Mesendoderm (in vitro differentiated cells): ENCODE results near the gene DISP2.

Experiments used
- DNase-seq: peaks from one replicate; pipeline ENCODE4 v3.0.0; 2013
- H2AK5ac ChIP-seq: 2 replicates; pipeline ENCODE4 v1.6.1; 2013; ENCODE audit warnings: low read length, inconsistent platforms
- H2BK120ac ChIP-seq: 2 replicates; pipeline ENCODE4 v1.6.1; 2013; ENCODE audit warnings: low read depth, mild to moderate bottlenecking, low read length, moderate library complexity, mixed read lengths
- H2BK15ac ChIP-seq: replicated peaks from 2 replicates; pipeline ENCODE4 v1.6.1; 2013; ENCODE audit warnings: low read depth, mild to moderate bottlenecking, moderate library complexity
- H2BK5ac ChIP-seq: 2 replicates; pipeline ENCODE4 v1.6.1; 2013; ENCODE audit warnings: low read length, inconsistent platforms
- H3K18ac ChIP-seq: 2 replicates; pipeline ENCODE4 v1.6.1; 2013; ENCODE audit warnings: mild to moderate bottlenecking, low read length, mixed read lengths
- H3K23ac ChIP-seq: one replicate; pipeline ENCODE4 v1.6.1; 2013; ENCODE audit warnings: low read length
- H3K27ac ChIP-seq: 2 replicates; pipeline ENCODE4 v1.5.1; 2013; ENCODE audit warnings: low read depth, mild to moderate bottlenecking, inconsistent platforms, low read length, moderate library complexity
- H3K27me3 ChIP-seq: 2 replicates; pipeline ENCODE4 v1.6.1; 2013; ENCODE audit warnings: low read length, control low read depth, mild to moderate bottlenecking, inconsistent platforms; ENCODE audit not compliant: insufficient read depth, poor library complexity
- H3K36me3 ChIP-seq: 2 replicates; pipeline ENCODE4 v1.6.1; 2013; ENCODE audit warnings: low read length, inconsistent platforms; ENCODE audit not compliant: control insufficient read depth, insufficient read depth
- H3K4ac ChIP-seq: one replicate; pipeline ENCODE4 v1.6.1; 2013; ENCODE audit warnings: low read depth, mild to moderate bottlenecking, low read length, moderate library complexity
- H3K4me1 ChIP-seq: 2 replicates; pipeline ENCODE4 v1.6.1; 2013; ENCODE audit warnings: low read depth, low read length, inconsistent platforms; ENCODE audit not compliant: control insufficient read depth
- H3K4me2 ChIP-seq: 2 replicates; pipeline ENCODE4 v1.6.1; 2013; ENCODE audit warnings: low read length
- H3K4me3 ChIP-seq: 2 replicates; pipeline ENCODE4 v1.5.1; 2013; ENCODE audit warnings: mild to moderate bottlenecking, low read length
- H3K56ac ChIP-seq: one replicate; pipeline ENCODE4 v1.6.1; 2013; ENCODE audit warnings: low read length
- H3K79me1 ChIP-seq: 2 replicates; pipeline ENCODE4 v1.6.1; 2013; ENCODE audit warnings: low read length, inconsistent platforms
- H3K79me2 ChIP-seq: 2 replicates; pipeline ENCODE4 v1.6.1; 2013; ENCODE audit warnings: mild to moderate bottlenecking, low read length; ENCODE audit not compliant: control insufficient read depth, insufficient read depth
- H3K9ac ChIP-seq: 2 replicates; pipeline ENCODE4 v1.6.1; 2013; ENCODE audit warnings: low read length, inconsistent platforms
- H4K5ac ChIP-seq: one replicate; pipeline ENCODE4 v1.6.1; 2013; ENCODE audit warnings: low read length
- H4K8ac ChIP-seq: one replicate; pipeline ENCODE4 v1.6.1; 2013; ENCODE audit warnings: low read depth, mild to moderate bottlenecking, control low read depth, low read length, moderate library complexity
- WGBS: extraction: QIAGEN DNeasy Blood & Tissue Kit; methylation state at CpG from one replicate; pipeline ENCODE4 v1.1.7; 2013; ENCODE audit warnings: low lambda C conversion rate, missing lambda C conversion rate; ENCODE audit not compliant: insufficient coverage; ENCODE audit errors: extremely low coverage; 5-methylcytosine and 5-hydroxymethylcytosine counted together

The DISP2 gene

DNA sequence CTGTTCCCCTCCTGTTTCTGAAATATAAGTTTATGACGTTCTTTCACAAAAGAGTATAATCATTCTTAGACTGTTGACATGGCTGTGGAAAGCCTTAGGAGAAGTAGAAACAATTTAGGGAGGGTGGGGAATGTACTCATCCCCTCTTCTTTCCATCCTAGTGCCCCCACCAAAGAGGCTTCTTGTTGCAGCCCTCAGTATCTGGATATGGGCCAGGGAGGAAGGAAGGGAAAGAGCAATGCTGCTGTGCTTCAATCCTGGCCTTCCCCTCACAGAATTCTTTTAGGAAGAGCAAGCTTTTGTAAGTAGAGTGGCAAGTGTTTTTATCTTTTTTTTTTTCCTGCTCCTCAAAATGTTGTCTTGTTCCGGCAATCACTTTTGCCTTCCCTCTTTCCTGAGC lies 32.8 kb upstream of the DISP2 start:
- H3K4me2 ChIP-seq, result no peak overlapping the region
- WGBS, result no CpG with 5 or more reads among the region's 2 CpGs
- no peak overlapping the region for H3K4me3 ChIP-seq
- no peak overlapping the region for H4K5ac ChIP-seq
- DNase-seq, result no peak
- H2BK15ac ChIP-seq, result no peak overlapping the region
- H4K8ac ChIP-seq, result no peak overlapping the region
- no peaks in the 10 kb centered on the region for H3K27me3 ChIP-seq
- H3K23ac ChIP-seq, result no peak overlapping the region
- H3K56ac ChIP-seq, result no peak overlapping the region
- no peak overlapping the region for H3K18ac ChIP-seq
- no peaks in the 10 kb centered on the region for H3K36me3 ChIP-seq
- H3K4me1 ChIP-seq, result peaks cover 18% of the 10 kb centered on the region
- H3K4ac ChIP-seq, result no peak overlapping the region
- H3K9ac ChIP-seq, result no peak overlapping the region
- H2BK5ac ChIP-seq, result no peak overlapping the region
- no peaks in the 10 kb centered on the region for H3K79me2 ChIP-seq
- H2BK120ac ChIP-seq, result no peak overlapping the region
- no peaks in the 10 kb centered on the region for H3K79me1 ChIP-seq
- no peak overlapping the region for H3K27ac ChIP-seq
- H2AK5ac ChIP-seq, result no peak overlapping the region

DNA sequence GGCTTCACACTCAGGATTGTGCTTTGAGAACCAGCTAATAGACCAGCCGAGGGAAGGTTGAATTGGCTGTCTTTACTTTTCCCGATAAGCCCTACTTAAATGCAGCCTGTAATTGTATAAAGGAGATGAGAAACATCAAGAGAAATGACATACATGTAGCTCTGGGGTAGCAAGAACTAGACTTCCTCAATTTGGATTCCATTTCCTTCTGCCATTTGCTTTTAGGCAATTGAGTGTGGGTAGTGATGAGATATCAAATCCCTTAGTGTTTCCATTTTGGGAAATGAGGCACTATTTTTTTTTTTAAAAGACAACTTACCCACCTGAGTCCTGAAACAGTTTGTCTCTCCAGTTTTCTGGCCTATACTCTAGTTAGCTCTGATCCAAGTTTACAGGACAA lies 32.3 kb upstream of the DISP2 start:
- Histone ChIP-seq H4K8ac (no peak overlapping the region), H3K18ac (no peak overlapping the region), H3K23ac (no peak overlapping the region), H3K4me1 (peaks cover 18% of the 10 kb centered on the region), H3K79me2 (no peaks in the 10 kb centered on the region), H2AK5ac (no peak overlapping the region), H2BK120ac (no peak overlapping the region), H3K27me3 (no peaks in the 10 kb centered on the region), H3K4me2 (no peak overlapping the region), H2BK5ac (no peak overlapping the region), H3K4ac (no peak overlapping the region), H3K9ac (no peak overlapping the region), H3K4me3 (no peak overlapping the region), H2BK15ac (no peak overlapping the region), H4K5ac (no peak overlapping the region), H3K56ac (no peak overlapping the region), H3K79me1 (no peaks in the 10 kb centered on the region), H3K27ac (no peak overlapping the region), H3K36me3 (no peaks in the 10 kb centered on the region)
- no peak for DNase-seq
- no CpG with 5 or more reads among the region's 2 CpGs for WGBS

DNA sequence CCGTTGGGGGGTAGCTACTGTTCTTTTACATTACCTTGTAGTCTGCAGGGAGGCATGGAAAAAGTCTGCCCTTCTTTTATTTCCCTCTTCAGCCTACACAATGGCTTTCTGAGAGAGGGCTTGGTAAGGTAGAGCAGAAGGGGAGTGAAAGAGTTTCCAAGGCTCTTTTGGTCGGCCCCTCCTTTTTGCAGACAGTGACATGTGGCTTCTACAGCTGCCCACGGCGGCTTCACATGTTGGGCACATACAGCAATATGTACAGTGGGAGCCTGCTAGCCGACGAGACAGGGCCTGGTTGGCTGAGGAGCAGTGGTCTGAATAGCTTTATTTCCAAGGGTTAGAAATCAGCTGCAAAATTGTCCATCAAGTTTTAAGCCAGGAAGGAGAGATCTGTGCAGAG lies 30.6 kb upstream of the DISP2 start:
- Histone ChIP-seq H3K56ac (no peak overlapping the region), H2AK5ac (no peak overlapping the region), H2BK120ac (no peak overlapping the region), H3K23ac (no peak overlapping the region), H3K79me1 (no peaks in the 10 kb centered on the region), H3K36me3 (no peaks in the 10 kb centered on the region), H3K18ac (no peak overlapping the region), H2BK5ac (no peak overlapping the region), H3K9ac (peak overlapping the region; percentile 8), H3K4me1 (peaks cover 17% of the 10 kb centered on the region), H3K4ac (no peak overlapping the region), H3K27me3 (no peaks in the 10 kb centered on the region), H3K4me3 (no peak overlapping the region), H3K4me2 (no peak overlapping the region), H3K79me2 (no peaks in the 10 kb centered on the region), H2BK15ac (no peak overlapping the region), H3K27ac (no peak overlapping the region), H4K5ac (no peak overlapping the region), H4K8ac (no peak overlapping the region)
- DNase-seq, result no peak
- no CpG with 5 or more reads among the region's 6 CpGs for WGBS

DNA sequence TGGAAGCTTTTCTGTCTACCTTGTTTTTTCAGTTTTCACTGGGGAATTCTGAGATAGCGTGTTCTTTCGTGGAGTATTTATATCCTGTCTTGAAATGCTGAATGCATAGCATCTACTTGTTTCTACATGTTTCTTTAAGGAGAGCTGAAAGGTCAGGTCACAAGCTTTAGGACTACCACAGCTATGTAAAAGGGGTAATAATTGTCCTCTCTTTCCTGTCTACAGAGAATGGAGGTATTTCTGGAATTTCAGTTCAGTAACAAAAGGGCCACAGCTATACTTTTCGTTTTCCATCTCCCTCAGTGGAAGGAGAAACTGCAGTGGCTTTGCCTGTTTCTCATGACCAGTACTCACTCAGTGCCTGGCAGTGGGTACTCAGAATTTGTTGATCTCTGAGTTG lies 29.8 kb upstream of the DISP2 start:
- H3K27me3 ChIP-seq, result no peaks in the 10 kb centered on the region

DNA sequence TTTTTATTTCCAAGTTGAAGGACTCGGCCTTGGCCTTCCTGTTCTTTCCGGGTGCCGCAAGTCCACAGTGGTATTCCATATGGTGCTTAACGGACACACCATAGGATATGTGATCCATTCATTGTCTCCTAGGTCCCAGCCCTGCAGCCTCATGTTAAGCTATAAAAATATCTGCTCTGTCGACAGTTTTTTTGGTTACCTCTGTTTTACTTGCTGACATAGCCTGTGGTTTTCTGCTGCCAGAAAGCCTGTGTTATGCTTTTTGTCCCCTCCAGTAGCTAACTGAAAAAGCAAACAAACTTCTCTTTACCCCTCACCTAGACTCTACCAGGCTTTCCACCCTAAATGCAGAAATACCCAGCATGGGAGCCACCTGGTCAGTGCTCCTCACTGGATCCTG lies 29.3 kb upstream of the DISP2 start:
- H3K4me3 ChIP-seq, result no peak overlapping the region
- no peaks in the 10 kb centered on the region for H3K79me1 ChIP-seq
- H4K8ac ChIP-seq, result no peak overlapping the region
- no peak overlapping the region for H3K27ac ChIP-seq
- H3K4me1 ChIP-seq, result peaks cover 13% of the 10 kb centered on the region
- no peak overlapping the region for H3K4ac ChIP-seq
- no peaks in the 10 kb centered on the region for H3K36me3 ChIP-seq
- H3K18ac ChIP-seq, result no peak overlapping the region
- H2BK15ac ChIP-seq, result no peak overlapping the region
- peak overlapping the region; percentile 64 for H3K56ac ChIP-seq
- DNase-seq, result no peak
- H3K79me2 ChIP-seq, result no peaks in the 10 kb centered on the region
- no peak overlapping the region for H2AK5ac ChIP-seq
- H2BK5ac ChIP-seq, result no peak overlapping the region
- no peak overlapping the region for H3K4me2 ChIP-seq
- H2BK120ac ChIP-seq, result no peak overlapping the region
- H4K5ac ChIP-seq, result no peak overlapping the region
- H3K23ac ChIP-seq, result no peak overlapping the region
- no peak overlapping the region for H3K9ac ChIP-seq
- no peaks in the 10 kb centered on the region for H3K27me3 ChIP-seq
- WGBS, result no CpG with 5 or more reads among the region's 5 CpGs

More for the DNA sequence above, 29.8 kb upstream of the DISP2 start:
- WGBS, result no CpG with 5 or more reads among the region's 3 CpGs
- no peak overlapping the region for H4K8ac ChIP-seq
- H3K79me1 ChIP-seq, result no peaks in the 10 kb centered on the region
- no peak overlapping the region for H3K4me3 ChIP-seq
- H2BK120ac ChIP-seq, result no peak overlapping the region
- no peak overlapping the region for H4K5ac ChIP-seq
- H3K4me1 ChIP-seq, result peaks cover 13% of the 10 kb centered on the region
- peak; percentile 29 for DNase-seq
- no peak overlapping the region for H3K4ac ChIP-seq
- H3K18ac ChIP-seq, result no peak overlapping the region
- H2AK5ac ChIP-seq, result no peak overlapping the region
- H3K23ac ChIP-seq, result no peak overlapping the region
- peak overlapping the region; percentile 64 for H3K56ac ChIP-seq
- no peak overlapping the region for H2BK5ac ChIP-seq
- peak overlapping the region; percentile 14 for H3K9ac ChIP-seq
- no peaks in the 10 kb centered on the region for H3K79me2 ChIP-seq
- H2BK15ac ChIP-seq, result no peak overlapping the region
- H3K36me3 ChIP-seq, result no peaks in the 10 kb centered on the region
- no peak overlapping the region for H3K27ac ChIP-seq
- H3K4me2 ChIP-seq, result no peak overlapping the region

DNA sequence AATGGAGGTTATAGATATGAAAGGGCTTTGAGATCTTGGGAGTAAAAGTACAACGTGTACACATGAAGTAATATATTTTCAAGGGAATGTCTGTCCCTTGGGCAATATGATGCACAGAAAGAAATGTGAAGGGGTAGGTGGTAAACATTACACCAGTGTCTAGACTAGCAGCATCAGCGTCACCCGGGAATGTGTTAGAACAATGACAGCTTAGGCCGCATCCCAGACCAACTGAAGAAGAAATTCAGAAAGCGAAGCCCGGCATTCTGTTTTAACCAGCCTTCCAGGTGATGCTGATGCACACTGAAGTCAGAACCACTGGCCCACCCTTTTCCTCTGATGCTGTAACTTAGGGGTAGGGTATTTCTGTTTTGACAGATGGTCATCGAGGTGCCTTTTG lies 28.2 kb upstream of the DISP2 start:
- Histone ChIP-seq H3K9ac (no peak overlapping the region), H3K18ac (no peak overlapping the region), H4K5ac (no peak overlapping the region), H3K56ac (no peak overlapping the region), H3K4me3 (no peak overlapping the region), H3K23ac (no peak overlapping the region), H2BK5ac (no peak overlapping the region), H3K27me3 (no peaks in the 10 kb centered on the region), H3K4me2 (no peak overlapping the region), H4K8ac (no peak overlapping the region), H3K4me1 (peaks cover 13% of the 10 kb centered on the region), H2AK5ac (no peak overlapping the region), H2BK15ac (no peak overlapping the region), H3K27ac (no peak overlapping the region), H3K36me3 (no peaks in the 10 kb centered on the region), H3K79me2 (no peaks in the 10 kb centered on the region), H2BK120ac (no peak overlapping the region), H3K79me1 (no peaks in the 10 kb centered on the region), H3K4ac (no peak overlapping the region)
- WGBS, result no CpG with 5 or more reads among the region's 7 CpGs
- DNase-seq, result no peak
